GM21526 (cell line): ENCODE data around the gene SLC35A3.
"Not testable (repeated sequence)": the region's sequence is repeated elsewhere in the genome, so short reads cannot be mapped to it uniquely, and the experiment has no call there.

ENCODE experiments used
- ATAC-seq: cut with Tn5 transposase; IDR thresholded peaks from one replicate; pipeline ENCODE4 v1.9.1; 2021; ENCODE audit warnings: moderate library complexity; ENCODE audit not compliant: unreplicated experiment, low FRiP score

The SLC35A3 gene

DNA sequence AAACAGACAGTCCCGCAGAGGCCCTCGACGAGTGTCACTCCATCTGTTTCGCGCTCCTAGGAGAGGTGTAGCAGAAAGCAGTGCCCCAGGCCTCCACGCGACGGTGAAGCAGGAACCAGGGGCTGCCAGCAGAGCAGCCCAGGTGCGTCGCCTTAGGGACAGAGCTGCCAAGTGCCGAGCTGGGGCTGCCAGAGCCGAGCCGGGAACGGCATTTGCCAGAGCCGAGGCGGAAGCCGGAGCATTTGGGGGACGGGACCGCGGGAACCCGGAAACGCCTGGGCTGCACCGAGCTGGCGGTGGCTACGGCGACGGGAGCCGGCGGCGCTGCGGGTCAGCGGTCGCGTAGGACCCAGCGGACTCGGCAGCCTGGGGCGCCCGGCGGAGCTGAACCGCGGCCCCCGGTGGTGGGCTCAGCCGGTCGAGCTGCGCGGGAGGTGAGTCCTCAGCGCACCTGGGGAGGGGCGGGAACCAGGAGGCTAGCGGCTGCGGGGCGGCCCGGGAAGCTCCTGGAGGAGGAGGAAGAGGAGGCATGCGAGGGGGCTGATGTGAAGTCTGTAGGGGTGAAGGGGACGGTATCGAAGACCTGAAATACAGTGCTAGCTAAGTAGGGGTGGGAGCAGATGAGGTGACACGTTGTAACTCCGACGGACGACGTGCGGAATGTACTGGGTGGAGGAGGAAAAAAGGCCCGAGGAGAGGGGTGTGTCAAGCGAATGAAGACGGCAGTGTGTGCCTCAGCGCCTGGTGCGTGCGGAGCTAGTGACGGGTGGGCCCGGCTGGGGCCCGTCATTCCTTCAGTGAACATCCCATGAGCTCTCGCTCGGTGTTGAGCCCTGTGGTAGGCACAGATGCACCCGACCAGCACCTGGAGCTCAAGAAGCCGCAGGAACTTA, at the start of gene SLC35A3:
TSS of gene SLC35A3 (plus strand) at position 268 of the 893 bp plus-strand sequence. CDS start 23,559 bp downstream, outside the sequence.
- ATAC-seq, result peak; percentile 86

GRCh38 chr1:99934801-99935200, 35.0 kb upstream of the SLC35A3 start:
- no peak for ATAC-seq

GRCh38 chr1:99935534-99935933, 34.3 kb upstream of the SLC35A3 start:
- ATAC-seq, result no peak

DNA sequence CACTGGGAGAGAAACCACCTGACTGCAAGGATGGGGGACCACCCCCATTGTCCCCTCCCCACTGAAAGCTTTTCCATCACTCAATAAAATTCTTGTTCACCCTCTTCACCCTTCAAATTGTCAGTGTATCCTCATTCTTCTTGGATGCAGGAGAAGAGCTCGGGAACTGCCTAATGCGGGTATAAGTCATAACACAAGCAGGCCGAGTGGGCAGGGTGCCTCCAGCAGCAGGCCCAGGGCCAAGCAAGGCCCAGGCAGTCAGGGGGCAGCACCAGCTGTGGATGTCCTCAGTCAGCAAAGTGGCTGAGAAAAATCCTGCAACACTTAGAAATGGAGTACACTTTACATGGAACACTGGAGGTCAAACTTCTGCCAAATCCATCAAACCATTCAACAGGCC, 33.7 kb upstream of the SLC35A3 start:
- ATAC-seq, result no peak

DNA sequence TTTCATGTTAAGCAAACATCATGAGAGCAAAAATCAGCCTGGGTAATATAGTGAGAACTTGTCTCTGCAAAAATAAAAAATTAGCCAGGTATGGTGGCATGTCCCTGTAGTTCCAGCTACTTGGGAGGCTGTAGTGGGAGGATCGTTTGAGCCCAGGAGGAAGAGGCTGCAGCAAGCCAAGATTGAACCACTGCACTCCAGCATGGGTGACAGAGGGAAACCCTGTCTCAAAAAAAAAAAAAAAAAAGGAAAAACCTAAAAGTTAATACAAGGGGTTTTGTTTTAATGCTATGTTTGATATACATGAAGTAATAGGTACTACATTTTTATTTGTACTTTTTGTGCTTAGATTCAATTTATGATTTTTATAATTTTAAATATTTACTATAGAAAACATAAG, 27.1 kb upstream of the SLC35A3 start:
- ATAC-seq, result no peak

GRCh38 chr1:99943223-99943794, 26.5 kb upstream of the SLC35A3 start:
- no peak for ATAC-seq

- ATAC-seq, result no peak
These were observed 25.6 kb upstream of the SLC35A3 start for GRCh38 chr1:99944192-99944591.

DNA sequence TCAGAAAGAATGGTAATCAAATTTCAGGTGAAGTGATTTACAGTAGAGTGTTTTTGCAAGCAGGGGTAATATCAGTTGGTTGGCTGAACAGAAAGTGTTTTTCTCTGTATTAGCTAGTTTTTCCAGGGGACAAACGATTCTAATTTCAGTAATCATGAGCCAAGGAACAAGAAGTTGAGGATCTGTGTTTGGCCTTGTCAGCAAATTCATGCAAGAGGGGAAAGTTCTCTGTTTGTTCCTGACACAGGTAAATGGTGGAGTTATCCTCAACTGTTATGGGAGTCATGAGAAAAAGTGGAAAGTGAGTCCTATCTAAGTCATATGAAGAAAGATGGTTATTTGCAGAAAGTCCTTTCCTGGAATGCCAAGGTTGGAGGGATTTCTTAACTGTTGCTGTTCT, 24.6 kb upstream of the SLC35A3 start:
- ATAC-seq, result no peak

- no peak for ATAC-seq
These were observed 19.3 kb upstream of the SLC35A3 start for GRCh38 chr1:99950486-99950885.

GRCh38 chr1:99952522-99952921, 17.3 kb upstream of the SLC35A3 start:
- no peak for ATAC-seq

GRCh38 chr1:99955375-99955774, 14.4 kb upstream of the SLC35A3 start:
- no peak for ATAC-seq

DNA sequence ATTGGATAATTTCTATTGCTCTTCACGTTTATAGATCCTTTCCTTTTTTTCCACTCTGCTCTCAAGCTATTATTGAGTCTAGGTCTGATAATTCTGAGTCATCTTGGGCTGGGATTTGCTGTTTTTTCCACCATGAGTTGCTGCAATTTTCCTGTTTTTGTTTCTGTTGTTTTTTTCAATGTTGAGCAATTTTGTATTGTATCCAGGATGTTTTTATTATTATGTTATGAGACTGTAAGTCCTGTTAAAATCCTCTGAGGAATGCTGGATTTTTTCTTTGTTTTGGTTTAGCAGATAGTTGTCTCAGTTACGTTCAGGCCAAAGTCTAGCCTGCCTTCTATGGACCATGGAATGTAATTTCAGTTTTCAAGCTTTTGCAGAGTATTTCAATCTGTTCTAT, 13.0 kb upstream of the SLC35A3 start:
- no peak for ATAC-seq

GRCh38 chr1:99957818-99958217, 12.0 kb upstream of the SLC35A3 start:
- ATAC-seq, result no peak

- not testable (repeated sequence) for ATAC-seq
These were observed 10.5 kb upstream of the SLC35A3 start for GRCh38 chr1:99959189-99959705.

GRCh38 chr1:99960260-99960659, 9.5 kb upstream of the SLC35A3 start:
- ATAC-seq, result not testable (repeated sequence)

DNA sequence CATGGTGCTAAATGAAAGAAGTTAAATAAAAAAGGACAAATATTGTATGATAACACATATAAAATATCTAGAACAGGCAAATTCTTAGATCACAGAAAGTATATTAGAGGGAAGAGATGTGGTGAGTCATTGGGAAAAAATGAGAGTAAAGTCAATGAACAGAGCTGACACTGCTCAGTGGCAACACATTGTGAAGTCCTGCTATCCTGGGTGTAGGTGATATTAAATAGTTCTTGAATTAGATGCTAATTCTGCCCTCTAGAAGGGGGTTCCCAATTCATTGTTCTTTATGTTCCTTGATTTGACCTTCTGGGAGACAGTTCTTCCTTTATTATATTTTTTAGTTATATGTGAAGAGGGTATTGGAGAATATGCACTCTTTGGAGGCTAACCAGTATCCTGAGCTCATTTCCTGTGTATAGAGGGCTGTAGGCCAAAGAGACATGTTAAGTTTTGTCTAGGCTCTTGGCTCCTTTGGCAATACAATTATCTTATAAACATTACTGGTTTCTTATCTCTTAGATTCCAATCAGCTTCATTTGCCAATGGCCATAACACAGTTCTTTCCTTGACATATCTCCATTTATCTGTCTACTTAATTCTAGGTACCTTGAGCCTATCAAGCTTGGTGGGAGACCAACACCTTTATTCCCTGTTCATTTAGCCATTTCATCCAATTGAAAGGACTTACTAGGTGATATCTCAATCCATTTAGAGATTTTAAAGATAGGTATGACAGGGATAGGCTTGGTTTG, 6.6 kb upstream of the SLC35A3 start:
- ATAC-seq, result no peak

- ATAC-seq, result no peak
These were observed 5.0 kb upstream of the SLC35A3 start for GRCh38 chr1:99964806-99965205.

GRCh38 chr1:99965646-99966375, 4.0 kb upstream of the SLC35A3 start:
- no peak for ATAC-seq

GRCh38 chr1:99968214-99968613, 1.6 kb upstream of the SLC35A3 start:
- no peak for ATAC-seq

DNA sequence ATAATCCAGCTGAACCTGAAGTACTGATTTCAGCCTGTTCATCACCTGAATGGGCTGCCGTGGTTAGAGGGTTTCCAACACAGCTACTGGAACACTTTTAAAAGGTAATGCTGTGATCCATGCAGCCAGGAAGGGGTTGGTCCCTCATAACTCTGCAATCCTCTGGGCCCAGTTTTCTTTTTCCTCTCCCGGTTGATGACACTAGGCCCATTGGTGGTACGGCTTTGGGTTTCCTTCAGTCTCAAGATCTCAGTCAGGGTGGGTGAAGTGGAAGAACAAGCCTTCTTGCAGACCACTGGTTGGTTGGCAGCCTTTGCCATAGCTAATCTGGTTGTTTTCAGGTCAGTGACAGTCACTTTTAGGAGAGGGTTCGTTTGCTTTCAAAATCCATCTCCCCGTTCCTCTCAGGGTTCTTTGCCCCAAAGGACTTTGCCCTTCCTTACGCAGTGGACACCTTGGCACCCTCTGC, 502 bp upstream of the SLC35A3 start:
- peak; percentile 6 for ATAC-seq
